Stimulated activated CD8-positive, alpha-beta memory T cell treated with anti-CD3 and anti-CD28 coated beads, Interleukin-12 subunit alpha, Interleukin-12 subunit beta, amount 100 ng/mL, for 4 hours (primary cell): ENCODE measurements around the gene DNA2.
A peak's percentile ranks its signal among the peaks of the same experiment; 100 is the strongest.
"Not testable (repeated sequence)": the region's sequence is repeated elsewhere in the genome, so short reads cannot be mapped to it uniquely, and the experiment has no call there.

Source experiments
- DNase-seq: peaks from one replicate; pipeline ENCODE4 v3.0.0-alpha.2; 2020; ENCODE audit warnings: low read depth

Gene DNA2

GRCh38 chr10:68471586-68472408 lies at the start of gene DNA2:
DNA2 (minus strand) TSS chr10:68471973; CDS start chr10:68471864, 109 bp downstream.
- peak; percentile 63 for DNase-seq

- DNase-seq: not testable (repeated sequence)
Observed at GRCh38 chr10:68518609-68519008, 46.8 kb upstream of the DNA2 start.

GRCh38 chr10:68517188-68517587 lies 45.4 kb upstream of the DNA2 start:
- no peak for DNase-seq

- DNase-seq: no peak
Observed at GRCh38 chr10:68516766-68517165, 45.0 kb upstream of the DNA2 start.

GRCh38 chr10:68516216-68516615 lies 44.4 kb upstream of the DNA2 start:
- DNase-seq: not testable (repeated sequence)

GRCh38 chr10:68508090-68508489 lies 36.3 kb upstream of the DNA2 start:
- DNase-seq: no peak

GRCh38 chr10:68506411-68506810 lies 34.6 kb upstream of the DNA2 start:
- DNase-seq: no peak

GRCh38 chr10:68502846-68503245 lies 31.1 kb upstream of the DNA2 start:
- DNase-seq: no peak

- DNase-seq: no peak
Observed at GRCh38 chr10:68501691-68502090, 29.9 kb upstream of the DNA2 start.

GRCh38 chr10:68499544-68499943 lies 27.8 kb upstream of the DNA2 start:
- DNase-seq: no peak

- DNase-seq: no peak
Observed at GRCh38 chr10:68496072-68496471, 24.3 kb upstream of the DNA2 start.

- DNase-seq: no peak
Observed at GRCh38 chr10:68492118-68492517, 20.3 kb upstream of the DNA2 start.

- DNase-seq: no peak
Observed at GRCh38 chr10:68489919-68490318, 18.1 kb upstream of the DNA2 start.

- DNase-seq: no peak
Observed at GRCh38 chr10:68474021-68474420, 2.2 kb upstream of the DNA2 start.

GRCh38 chr10:68471063-68471585 lies 649 bp downstream of the DNA2 start:
- DNase-seq: no peak

- no peak for DNase-seq
Observed at GRCh38 chr10:68470300-68470699, 1.5 kb downstream of the DNA2 start.

- no peak for DNase-seq
Observed at GRCh38 chr10:68469838-68470237, 1.9 kb downstream of the DNA2 start.

- DNase-seq: not testable (repeated sequence)
Observed at GRCh38 chr10:68464729-68465128, 7.0 kb downstream of the DNA2 start.

- no peak for DNase-seq
Observed at GRCh38 chr10:68463365-68464093, 8.2 kb downstream of the DNA2 start.

GRCh38 chr10:68462536-68462935 lies 9.2 kb downstream of the DNA2 start:
- DNase-seq: no peak

GRCh38 chr10:68461032-68461431 lies 10.7 kb downstream of the DNA2 start:
- DNase-seq: no peak

GRCh38 chr10:68449698-68450097 lies 22.1 kb downstream of the DNA2 start:
- not testable (repeated sequence) for DNase-seq

GRCh38 chr10:68446179-68446578 lies 25.6 kb downstream of the DNA2 start:
- DNase-seq: no peak
